Epithelial cell of proximal tubule (primary cell): ENCODE results near the gene RPS8. TPM values are rescaled to one million over a fixed set of nuclear protein-coding genes. Genes with fewer than 3 reads are reported as not detected.
"Not testable (repeated sequence)": the region's sequence is repeated elsewhere in the genome, so short reads cannot be mapped to it uniquely, and the experiment has no call there.

Source experiments
- DNase-seq: peaks from one replicate; pipeline ENCODE4 v3.0.0-alpha.2; 2011; ENCODE audit warnings: low read depth
- H3K4me3 ChIP-seq: 2 replicates; pipeline ENCODE4 v1.5.1; 2011; ENCODE audit warnings: low read depth, mild to moderate bottlenecking, low read length
- total RNA-seq: library from RNA; depleted of rRNA; stranded (reverse); fragments of >200 nt; gene quantifications from 2 replicates; pipeline ENCODE4 v1.2.3, GENCODE V29; 2015
- TF ChIP-seq, protein P1 (sequence below): conservative IDR thresholded peaks from 2 replicates; pipeline ENCODE4 v1.5.1; 2012; ENCODE audit warnings: low read depth, mild to moderate bottlenecking, low read length

The RPS8 gene
- total RNA-seq, 1 donor from 2014 or later = 2,814 TPM

DNA sequence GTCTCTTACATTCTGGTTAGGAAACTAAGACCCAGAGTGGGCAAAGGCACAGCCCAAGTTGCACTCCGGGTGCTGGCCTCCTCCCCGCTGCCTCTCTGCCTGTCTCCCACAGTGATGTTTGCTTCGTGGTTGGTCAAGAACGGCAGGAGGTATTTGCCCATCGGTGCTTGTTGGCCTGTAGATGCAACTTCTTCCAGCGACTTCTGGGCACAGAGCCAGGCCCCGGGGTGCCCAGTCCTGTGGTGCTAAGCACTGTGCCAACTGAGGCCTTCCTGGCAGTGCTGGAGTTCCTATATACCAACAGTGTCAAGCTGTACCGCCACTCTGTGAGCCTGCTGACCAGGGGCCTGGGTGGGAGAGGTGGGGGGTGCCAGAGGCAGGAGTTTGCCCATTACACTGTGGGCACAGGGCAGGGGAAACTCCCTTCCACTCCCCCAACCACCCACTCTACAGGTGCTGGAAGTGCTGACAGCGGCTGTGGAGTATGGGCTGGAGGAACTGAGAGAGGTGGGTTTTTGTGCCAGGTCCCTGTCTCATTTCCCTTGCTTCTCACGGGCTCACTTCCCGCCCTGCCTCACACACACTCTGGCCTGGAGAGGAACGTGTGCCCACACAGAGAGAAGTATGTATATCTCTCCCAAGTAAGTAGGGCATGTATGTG lies 34.9 kb downstream of the RPS8 start:
- TF ChIP-seq, protein P1, sequence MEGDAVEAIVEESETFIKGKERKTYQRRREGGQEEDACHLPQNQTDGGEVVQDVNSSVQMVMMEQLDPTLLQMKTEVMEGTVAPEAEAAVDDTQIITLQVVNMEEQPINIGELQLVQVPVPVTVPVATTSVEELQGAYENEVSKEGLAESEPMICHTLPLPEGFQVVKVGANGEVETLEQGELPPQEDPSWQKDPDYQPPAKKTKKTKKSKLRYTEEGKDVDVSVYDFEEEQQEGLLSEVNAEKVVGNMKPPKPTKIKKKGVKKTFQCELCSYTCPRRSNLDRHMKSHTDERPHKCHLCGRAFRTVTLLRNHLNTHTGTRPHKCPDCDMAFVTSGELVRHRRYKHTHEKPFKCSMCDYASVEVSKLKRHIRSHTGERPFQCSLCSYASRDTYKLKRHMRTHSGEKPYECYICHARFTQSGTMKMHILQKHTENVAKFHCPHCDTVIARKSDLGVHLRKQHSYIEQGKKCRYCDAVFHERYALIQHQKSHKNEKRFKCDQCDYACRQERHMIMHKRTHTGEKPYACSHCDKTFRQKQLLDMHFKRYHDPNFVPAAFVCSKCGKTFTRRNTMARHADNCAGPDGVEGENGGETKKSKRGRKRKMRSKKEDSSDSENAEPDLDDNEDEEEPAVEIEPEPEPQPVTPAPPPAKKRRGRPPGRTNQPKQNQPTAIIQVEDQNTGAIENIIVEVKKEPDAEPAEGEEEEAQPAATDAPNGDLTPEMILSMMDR = no peak
- DNase-seq = no peak
- no peak overlapping the region for H3K4me3 ChIP-seq

DNA sequence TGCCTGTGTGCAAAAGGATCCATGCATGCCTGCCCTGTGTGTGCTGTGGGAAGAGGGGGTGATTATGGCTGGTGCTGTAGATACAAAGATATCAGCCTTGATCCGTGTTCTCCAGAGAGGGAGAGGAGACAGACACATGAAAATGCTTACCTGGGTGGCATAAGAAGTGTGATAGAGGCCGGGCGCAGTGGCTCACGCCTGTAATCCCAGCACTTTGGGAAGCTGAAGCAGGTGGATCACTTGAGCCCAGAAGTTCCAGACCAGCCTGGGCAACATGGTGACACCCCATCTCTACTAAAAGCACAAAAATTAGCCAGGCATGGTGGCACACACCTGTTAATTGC lies 35.4 kb downstream of the RPS8 start:
- H3K4me3 ChIP-seq = not testable (repeated sequence)

DNA sequence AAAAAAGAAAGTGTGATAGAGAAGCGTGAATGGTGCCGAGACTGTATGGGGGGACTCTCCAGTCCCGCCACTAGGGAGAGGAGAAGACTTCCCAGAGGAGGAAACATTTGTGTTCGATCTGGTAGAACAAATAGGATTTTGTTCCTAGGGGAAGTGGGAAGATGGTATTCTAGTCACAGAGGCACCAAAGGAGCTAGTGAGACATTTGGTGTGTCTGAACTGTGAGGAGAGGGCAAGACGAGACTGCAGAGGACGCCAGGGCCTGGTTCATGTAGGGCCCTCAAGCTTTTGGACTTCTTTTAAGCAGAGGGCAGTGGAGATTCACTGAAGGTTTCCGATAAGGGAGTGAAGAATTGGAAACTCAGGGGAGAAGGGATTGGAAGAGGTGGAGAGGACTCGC lies 35.9 kb downstream of the RPS8 start:
- no peak for DNase-seq
- H3K4me3 ChIP-seq = no peak overlapping the region
- TF ChIP-seq, protein P1 = no peak

More for the DNA sequence above, 35.4 kb downstream of the RPS8 start:
- not testable (repeated sequence) for DNase-seq

DNA sequence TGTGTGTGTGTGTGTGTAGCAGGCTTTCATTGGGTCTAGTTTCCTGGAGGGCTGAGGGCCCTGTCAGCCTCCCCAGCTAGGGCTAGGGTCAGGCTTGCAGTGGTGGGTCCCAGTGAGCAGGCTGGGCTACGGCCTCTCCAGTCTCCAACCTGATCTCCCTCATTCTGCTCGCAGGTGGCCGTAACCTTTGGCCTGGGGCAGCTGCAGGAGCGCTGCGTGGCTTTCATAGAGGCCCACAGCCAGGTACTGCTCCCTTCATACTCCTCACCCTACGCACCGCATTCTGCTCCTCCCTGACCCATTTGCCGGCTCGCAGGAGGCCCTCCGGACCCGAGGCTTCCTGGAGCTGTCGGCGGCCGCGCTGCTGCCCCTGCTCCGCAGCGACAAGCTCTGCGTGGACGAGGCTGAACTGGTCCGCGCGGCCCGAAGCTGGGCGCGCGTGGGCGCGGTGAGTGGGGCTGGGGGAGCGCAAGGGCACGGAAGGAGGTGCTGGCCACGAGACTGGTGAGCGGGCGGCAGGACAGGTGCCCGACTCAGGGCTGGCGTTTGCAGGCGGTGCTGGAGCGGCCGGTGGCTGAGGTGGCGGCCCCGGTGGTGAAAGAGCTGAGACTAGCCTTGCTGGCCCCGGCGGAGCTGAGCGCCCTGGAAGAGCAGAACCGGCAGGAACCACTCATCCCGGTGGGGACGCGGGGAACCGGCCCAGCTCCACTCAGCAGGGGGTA lies 37.6 kb downstream of the RPS8 start:
- H3K4me3 ChIP-seq = peak overlapping the region; percentile 53
- TF ChIP-seq, protein P1 = no peak
- DNase-seq = no peak

DNA sequence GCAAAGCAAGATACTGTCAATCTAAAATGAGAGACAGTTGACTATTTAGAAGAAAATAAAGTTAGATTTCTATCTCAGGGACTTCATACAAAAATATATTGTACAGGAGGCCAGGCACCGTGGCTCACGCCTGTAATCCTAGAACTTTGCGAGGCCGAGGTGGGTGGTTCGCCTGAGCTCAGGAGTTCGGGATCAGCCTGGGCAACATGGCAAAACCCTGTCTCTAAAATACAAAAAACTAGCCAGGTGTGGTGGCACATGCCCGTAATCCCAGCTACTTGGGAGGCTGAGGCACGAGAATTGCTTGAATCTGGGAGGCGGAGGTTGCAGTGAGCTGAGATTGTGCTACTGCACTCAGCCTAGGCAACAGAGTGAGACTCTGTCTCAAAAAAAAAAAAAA lies 40.6 kb downstream of the RPS8 start:
- H3K4me3 ChIP-seq, DNase-seq: not testable (repeated sequence)

DNA sequence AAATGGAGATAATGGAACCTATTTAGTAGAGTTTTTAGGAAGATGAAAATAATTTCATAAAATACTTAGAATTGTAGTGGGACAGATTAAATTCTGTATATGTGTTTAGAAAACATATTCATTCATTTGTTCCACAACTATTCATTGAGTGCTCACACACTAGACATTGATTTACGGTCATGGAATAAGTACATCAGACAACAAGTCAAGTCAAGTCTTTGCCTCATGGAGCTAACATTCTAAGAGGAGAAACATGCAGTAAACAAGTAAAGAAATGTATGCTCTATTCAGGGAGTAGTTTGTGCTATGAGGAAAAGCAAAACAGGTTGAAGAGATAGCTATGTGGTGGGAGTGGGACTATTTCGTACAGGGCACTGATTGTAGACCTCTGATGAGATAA lies 42.0 kb downstream of the RPS8 start:
- no peak overlapping the region for H3K4me3 ChIP-seq
- TF ChIP-seq, protein P1 = no peak
- no peak for DNase-seq

DNA sequence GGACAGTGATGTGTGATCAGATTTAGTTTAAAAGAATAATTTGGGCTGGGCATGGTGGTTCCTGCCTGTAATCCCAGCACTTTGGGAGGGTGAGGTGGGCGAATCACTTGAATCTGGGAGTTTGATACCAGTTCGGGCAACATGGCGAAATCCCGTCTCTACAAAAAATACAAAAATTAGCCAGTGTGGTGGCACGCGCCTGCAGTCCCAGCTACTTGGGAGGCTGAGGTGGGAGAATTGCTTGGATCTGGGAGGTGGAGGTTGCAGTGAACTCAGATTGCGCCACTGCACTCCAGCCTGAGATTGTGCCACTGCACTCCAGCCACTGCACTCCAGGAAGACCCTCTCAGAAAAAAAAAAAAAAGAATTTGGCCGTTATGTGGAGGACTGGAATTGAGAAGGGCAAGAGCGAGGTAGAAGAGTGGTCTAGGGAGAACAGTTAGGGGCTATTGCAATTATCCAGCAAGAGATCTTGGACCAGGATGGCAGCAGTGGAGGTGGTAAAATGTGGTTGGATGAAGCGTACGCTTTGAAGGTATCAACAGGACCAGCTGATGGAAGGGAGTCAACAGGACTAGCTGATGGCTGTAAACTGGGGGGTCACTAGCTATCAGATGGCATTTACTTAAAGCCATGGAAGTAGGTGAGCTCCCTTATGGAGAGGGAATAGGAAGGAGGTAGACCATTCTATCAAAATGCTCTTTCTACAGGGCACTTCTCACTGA lies 42.6 kb downstream of the RPS8 start:
- no peak for DNase-seq
- TF ChIP-seq, protein P1 = no peak
- no peak overlapping the region for H3K4me3 ChIP-seq
